ENCODE results near the gene SETD7.
"Not testable (repeated sequence)": the region's sequence is repeated elsewhere in the genome, so short reads cannot be mapped to it uniquely, and the experiment has no call there.

SETD7 gene

GRCh38 chr4:139451997-139452396, 104.0 kb downstream of the SETD7 start:
- Histone ChIP-seq H3K27ac (ENCODE audit: low read length) (no peak overlapping the region), H3K79me2 (ENCODE audit: insufficient read depth, low read length) (peaks cover 31% of the 10 kb centered on the region), H3K4me1 (ENCODE audit: insufficient read depth, low read length) (peaks cover 46% of the 10 kb centered on the region), H3K9me3 (ENCODE audit: insufficient read depth, low read length, severe bottlenecking) (no peaks in the 10 kb centered on the region), H3K27me3 (ENCODE audit: insufficient read depth, low read length, poor library complexity) (no peaks in the 10 kb centered on the region), H4K20me1 (ENCODE audit: insufficient read depth, low read length) (no peaks in the 10 kb centered on the region), H3K36me3 (ENCODE audit: insufficient read depth, low read length) (no peaks in the 10 kb centered on the region; the same call in 1 of the 2 replicates), H2AFZ (ENCODE audit: low read depth, low read length) (no peak overlapping the region), H3K4me3 (ENCODE audit: low read depth in 1 of 2, low read length in 2 of 2) (0 out of 4 replicates have a peak overlapping the region, but pooled peaks of 1 of the 2 experiments have one; percentile 88), H3K9ac (ENCODE audit: low read depth, low read length) (peak overlapping the region; percentile 81; the same call in 1 of the 2 replicates), H3K4me2 (ENCODE audit: insufficient read depth, low read length) (peak overlapping the region; percentile 87)
- TF ChIP-seq CTCF (IDR thresholded peaks at IDR 0.05; ENCODE audit: borderline replicate concordance, extremely low read depth, low read length, poor library complexity, severe bottlenecking) (no peak), EZH2 (IDR thresholded peaks at IDR 0.05; ENCODE audit: borderline replicate concordance, low read depth, low read length, severe bottlenecking) (no peak)
- DNase-seq (no peak), ATAC-seq (ENCODE audit: insufficient read depth, low read depth) (no peak)

- H3K27me3 ChIP-seq (ENCODE audit: insufficient read depth, low read length, poor library complexity), result no peaks in the 10 kb centered on the region
- H2AFZ ChIP-seq (ENCODE audit: low read depth, low read length), result no peak overlapping the region
- H3K9me3 ChIP-seq (ENCODE audit: insufficient read depth, low read length, severe bottlenecking), result no peaks in the 10 kb centered on the region
- no peak overlapping the region for H3K4me3 ChIP-seq (ENCODE audit: low read depth in 1 of 2, low read length in 2 of 2)
- no peak overlapping the region for H3K27ac ChIP-seq (ENCODE audit: low read length)
- H3K36me3 ChIP-seq (ENCODE audit: insufficient read depth, low read length), result no peaks in the 10 kb centered on the region; the same call in 1 of the 2 replicates
- H4K20me1 ChIP-seq (ENCODE audit: insufficient read depth, low read length), result no peaks in the 10 kb centered on the region
- no peak overlapping the region for H3K9ac ChIP-seq (ENCODE audit: low read depth, low read length)
- no peak overlapping the region for H3K4me2 ChIP-seq (ENCODE audit: insufficient read depth, low read length)
- peaks cover 33% of the 10 kb centered on the region for H3K4me1 ChIP-seq (ENCODE audit: insufficient read depth, low read length)
- ATAC-seq (ENCODE audit: insufficient read depth, low read depth) (no peak), DNase-seq (no peak)
- H3K79me2 ChIP-seq (ENCODE audit: insufficient read depth, low read length), result peaks cover 23% of the 10 kb centered on the region
- TF ChIP-seq CTCF (IDR thresholded peaks at IDR 0.05; ENCODE audit: borderline replicate concordance, extremely low read depth, low read length, poor library complexity, severe bottlenecking) (no peak), EZH2 (IDR thresholded peaks at IDR 0.05; ENCODE audit: borderline replicate concordance, low read depth, low read length, severe bottlenecking) (no peak)
Measured at GRCh38 chr4:139450586-139450985, 105.4 kb downstream of the SETD7 start.

DNA sequence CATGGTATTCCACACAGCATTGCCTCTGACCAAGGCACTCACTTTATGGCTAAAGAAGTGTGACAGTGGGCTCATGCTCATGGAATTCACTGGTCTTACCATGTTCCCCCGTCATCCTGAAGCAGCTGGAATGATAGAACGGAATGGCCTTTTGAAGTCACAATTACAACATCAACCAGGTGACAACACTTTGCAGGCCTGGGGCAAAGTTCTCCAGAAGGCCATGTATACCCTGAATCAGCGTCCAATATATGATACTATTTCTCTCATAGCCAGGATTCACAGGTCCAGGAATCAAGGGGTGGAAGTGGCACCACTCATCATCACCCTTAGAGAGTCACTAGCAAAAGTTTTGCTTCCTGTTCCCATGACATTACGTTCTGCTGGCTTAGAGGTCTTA, 108.9 kb downstream of the SETD7 start:
- H3K27me3 ChIP-seq (ENCODE audit: insufficient read depth, low read length, poor library complexity); ATAC-seq (ENCODE audit: insufficient read depth, low read depth); H3K36me3 ChIP-seq (ENCODE audit: insufficient read depth, low read length); H3K9me3 ChIP-seq (ENCODE audit: insufficient read depth, low read length, severe bottlenecking); H4K20me1 ChIP-seq (ENCODE audit: insufficient read depth, low read length); H3K79me2 ChIP-seq (ENCODE audit: insufficient read depth, low read length); H3K4me2 ChIP-seq (ENCODE audit: insufficient read depth, low read length); H3K4me1 ChIP-seq (ENCODE audit: insufficient read depth, low read length); DNase-seq; H2AFZ ChIP-seq (ENCODE audit: low read depth, low read length); H3K27ac ChIP-seq (ENCODE audit: low read length); H3K4me3 ChIP-seq (ENCODE audit: low read depth in 1 of 2, low read length in 2 of 2); H3K9ac ChIP-seq (ENCODE audit: low read depth, low read length): not testable (repeated sequence)
